ENCODE data around the gene PSMB2. TPM values are rescaled to one million over a fixed set of nuclear protein-coding genes. Genes with fewer than 3 reads are reported as not detected.

The PSMB2 gene
- total RNA-seq, 1 experiment from 2014 or later, result 86.0 TPM

GRCh38 chr1:35663434-35663833, 22.1 kb upstream of the PSMB2 start:
- Histone ChIP-seq H2AFZ (ENCODE audit: low read length) (no peak overlapping the region), H3K79me1 (ENCODE audit: insufficient read depth, low read depth, low read length, poor library complexity, severe bottlenecking) (no peaks in the 10 kb centered on the region), H3K14ac (ENCODE audit: insufficient read depth, low read length) (no peak overlapping the region), H2BK120ac (ENCODE audit: low read depth, low read length, poor library complexity, severe bottlenecking) (no peak overlapping the region), H2BK12ac (ENCODE audit: insufficient read length, low read depth, low read length) (no peak overlapping the region), H3K23me2 (ENCODE audit: insufficient read length, low read depth, low read length, poor library complexity, severe bottlenecking) (no peaks in the 10 kb centered on the region), H3K4ac (ENCODE audit: low read depth, low read length) (no peak overlapping the region), H2BK5ac (ENCODE audit: insufficient read length, low read length) (no peak overlapping the region), H3K79me2 (ENCODE audit: insufficient read depth, low read length) (no peaks in the 10 kb centered on the region), H3K4me2 (ENCODE audit: insufficient read depth, insufficient read length, low read length) (no peak overlapping the region), H3K56ac (ENCODE audit: insufficient read length, low read depth, low read length) (no peak overlapping the region), H4K20me1 (ENCODE audit: control insufficient read depth, insufficient read depth, insufficient read length) (no peaks in the 10 kb centered on the region), H4K8ac (replicated peaks; ENCODE audit: insufficient read length, low read depth, low read length) (no peak overlapping the region), H3T11ph (ENCODE audit: low read length) (no peak overlapping the region), H3K9me3 (ENCODE audit: control insufficient read depth, low read depth, low read length) (no peaks in the 10 kb centered on the region), H3K23ac (ENCODE audit: insufficient read length, low read depth, low read length) (no peak overlapping the region), H4K91ac (ENCODE audit: insufficient read length, low read depth, low read length) (no peak overlapping the region), H2AK5ac (ENCODE audit: insufficient read length, low read length) (no peak overlapping the region), H2BK20ac (ENCODE audit: low read depth, low read length, poor library complexity, severe bottlenecking) (no peak overlapping the region), H3K18ac (ENCODE audit: insufficient read length, low read depth, low read length) (no peak overlapping the region), H3K4me1 (ENCODE audit: insufficient read depth, low read length) (no peaks in the 10 kb centered on the region), H4K5ac (ENCODE audit: insufficient read length, low read depth, low read length) (no peak overlapping the region), H3K9ac (ENCODE audit: extremely low read depth, insufficient read length, low read length) (no peak overlapping the region), H3K27me3 (ENCODE audit: insufficient read depth, low read length) (no peaks in the 10 kb centered on the region), H2BK15ac (ENCODE audit: low read depth, low read length) (no peak overlapping the region), H3K27ac (ENCODE audit: insufficient read length, low read depth, low read length) (no peak overlapping the region)
- no peak for DNase-seq
- Mint-ChIP-seq H3K4me3 (no peak overlapping the region), H3K4me1 (peaks cover 6 to 7% of the 10 kb centered on the region in 2 experiments), H3K27ac (no peak overlapping the region), H3K36me3 (ENCODE audit: insufficient read depth in 1 of 3, low read depth in 3 of 3) (no peaks in the 10 kb centered on the region), H3K9me3 (no peaks in the 10 kb centered on the region; a peak in 2 of 5 replicates), H3K27me3 (ENCODE audit: low read depth) (peaks cover 15% of the 10 kb centered on the region)
- no CpG with 5 or more reads among the region's 9 CpGs for WGBS (ENCODE audit: extremely low coverage, insufficient read length, low lambda C conversion rate)
- no peak for TF ChIP-seq CTCF (conservative IDR thresholded peaks at IDR 0.05)

Measured in H9 (cell line).